GM12878 (cell line): ENCODE measurements around the gene DERL3. TPM values are rescaled to one million over a fixed set of nuclear protein-coding genes. Genes with fewer than 3 reads are reported as not detected.
A peak's percentile ranks its signal among the peaks of the same experiment; 100 is the strongest.

Experiments used
- CBFB ChIP-seq: IDR thresholded peaks from 2 replicates; pipeline ENCODE4 v1.6.1; 2016; ENCODE audit warnings: antibody characterized with exemption, low read depth
- ETV6 ChIP-seq, 2 experiments: fragments of 450-650 bp in 1 of 2; IDR thresholded peaks in 1 of 2; conservative IDR thresholded peaks in 1 of 2; 2 replicates each; pipeline ENCODE4 v1.6.1; 2014; ENCODE audit warnings: antibody characterized with exemption in 1 of 2, borderline replicate concordance in 1 of 2, low read depth in 1 of 2, mild to moderate bottlenecking in 1 of 2, moderate library complexity in 1 of 2
- HDAC2 ChIP-seq: fragments of 200-600 bp; sonication (generic); IDR thresholded peaks from 2 replicates; pipeline ENCODE4 v1.6.1; 2017
- IRF4 ChIP-seq: IDR thresholded peaks from 2 replicates; pipeline ENCODE4 v1.6.1; 2011; ENCODE audit warnings: low read depth, low read length
- KLF5 ChIP-seq: fragments of 450-650 bp; IDR thresholded peaks from 2 replicates; pipeline ENCODE4 v1.6.1; 2014; ENCODE audit warnings: mild to moderate bottlenecking; ENCODE audit not compliant: partially characterized antibody
- LARP7 ChIP-seq: fragments of 450-650 bp; IDR thresholded peaks from 2 replicates; pipeline ENCODE4 v1.6.1; 2017; ENCODE audit warnings: mild to moderate bottlenecking
- NFYB ChIP-seq: IDR thresholded peaks from 2 replicates; pipeline ENCODE4 v1.6.1; 2011; ENCODE audit warnings: low read depth, mild to moderate bottlenecking, low read length, improper control_type of control experiment, moderate library complexity; ENCODE audit not compliant: insufficient read depth
- RCOR1 ChIP-seq: conservative IDR thresholded peaks from 2 replicates; pipeline ENCODE4 v1.6.1; 2012; ENCODE audit warnings: low read depth, low read length, improper control_type of control experiment
- RELA ChIP-seq: fragments of 450-650 bp; IDR thresholded peaks from 2 replicates; pipeline ENCODE4 v1.8.0; 2014; ENCODE audit warnings: borderline replicate concordance; ENCODE audit not compliant: partially characterized antibody
- RELB ChIP-seq: fragments of 450-650 bp; IDR thresholded peaks from 2 replicates; pipeline ENCODE4 v1.6.1; 2017; ENCODE audit warnings: low read depth, mild to moderate bottlenecking, moderate library complexity
- RFX5 ChIP-seq: IDR thresholded peaks from 2 replicates; pipeline ENCODE4 v1.6.1; 2011; ENCODE audit warnings: low read depth, low read length, improper control_type of control experiment
- SREBF2 ChIP-seq: IDR thresholded peaks from 2 replicates; pipeline ENCODE4 v1.6.1; 2012; ENCODE audit warnings: mild to moderate bottlenecking, low read length
- TAF1 ChIP-seq: IDR thresholded peaks from 2 replicates; pipeline ENCODE4 v1.6.1; 2011; ENCODE audit warnings: mild to moderate bottlenecking, low read depth, low read length, borderline replicate concordance
- TCF12 ChIP-seq: IDR thresholded peaks from 2 replicates; pipeline ENCODE4 v1.6.1; 2011; ENCODE audit warnings: low read depth, mild to moderate bottlenecking, low read length
- TCF3 ChIP-seq: IDR thresholded peaks from 2 replicates; pipeline ENCODE4 v1.6.1; 2012; ENCODE audit warnings: low read depth, mild to moderate bottlenecking, low read length, borderline replicate concordance; ENCODE audit not compliant: insufficient read depth
- ZZZ3 ChIP-seq: IDR thresholded peaks from 2 replicates; pipeline ENCODE4 v1.6.1; 2011; ENCODE audit warnings: low read depth; ENCODE audit not compliant: control insufficient read depth, insufficient read length
- polyA plus RNA-seq, 11 experiments: library from polyadenylated mRNA; depleted of rRNA in 4 of 11; unstranded in 6 of 11; stranded (reverse) in 5 of 11; fragments of >200 nt; fragmentation: Nextera tagmentation in 4 of 11; fragmentation: Illumina TruSeq in 1 of 11; extraction: Ambion mirVana in 4 of 11; extraction: Trizol in 1 of 11; gene quantifications; 1 replicate in 1 of 11; 2 replicates in 10 of 11; pipeline versions ENCODE4 v1.2.1 to v1.2.3, GENCODE V29; 2011 to 2016; ENCODE audit warnings: inconsistent platforms in 2 of 11, missing spikeins in 2 of 11, low read depth in 1 of 11
- total RNA-seq, 4 experiments: library from RNA; depleted of rRNA in 3 of 4; stranded (reverse); fragments of >200 nt in 3 of 4; fragmentation: Illumina TruSeq in 1 of 4; extraction: Trizol in 1 of 4; gene quantifications; 2 replicates each; pipeline versions ENCODE4 v1.2.1 to v1.2.3, GENCODE V29; 2013 to 2021
- TF ChIP-seq, protein P1 (sequence below): fragments of 150-350 bp; IDR thresholded peaks from 2 replicates; pipeline ENCODE4 v1.6.1; 2014; ENCODE audit warnings: mild to moderate bottlenecking, low read depth, low read length
- TF ChIP-seq, protein P2 (sequence below): fragments of 450-650 bp; IDR thresholded peaks from 2 replicates; pipeline ENCODE4 v1.6.1; 2017; ENCODE audit warnings: mild to moderate bottlenecking, low read depth, inconsistent platforms; ENCODE audit not compliant: poor library complexity, severe bottlenecking
- TF ChIP-seq, protein P3 (sequence below): fragments of 450-650 bp; IDR thresholded peaks from 2 replicates; pipeline ENCODE4 v1.6.1; 2017; ENCODE audit warnings: mild to moderate bottlenecking, moderate library complexity

Gene DERL3
- total and polyA plus RNA-seq, 10 of the 15 experiments (the other 5 are each of a cell fraction or from before 2014, with no cell fraction given): 4.1 to 52.4 (median 14.1) TPM

DNA sequence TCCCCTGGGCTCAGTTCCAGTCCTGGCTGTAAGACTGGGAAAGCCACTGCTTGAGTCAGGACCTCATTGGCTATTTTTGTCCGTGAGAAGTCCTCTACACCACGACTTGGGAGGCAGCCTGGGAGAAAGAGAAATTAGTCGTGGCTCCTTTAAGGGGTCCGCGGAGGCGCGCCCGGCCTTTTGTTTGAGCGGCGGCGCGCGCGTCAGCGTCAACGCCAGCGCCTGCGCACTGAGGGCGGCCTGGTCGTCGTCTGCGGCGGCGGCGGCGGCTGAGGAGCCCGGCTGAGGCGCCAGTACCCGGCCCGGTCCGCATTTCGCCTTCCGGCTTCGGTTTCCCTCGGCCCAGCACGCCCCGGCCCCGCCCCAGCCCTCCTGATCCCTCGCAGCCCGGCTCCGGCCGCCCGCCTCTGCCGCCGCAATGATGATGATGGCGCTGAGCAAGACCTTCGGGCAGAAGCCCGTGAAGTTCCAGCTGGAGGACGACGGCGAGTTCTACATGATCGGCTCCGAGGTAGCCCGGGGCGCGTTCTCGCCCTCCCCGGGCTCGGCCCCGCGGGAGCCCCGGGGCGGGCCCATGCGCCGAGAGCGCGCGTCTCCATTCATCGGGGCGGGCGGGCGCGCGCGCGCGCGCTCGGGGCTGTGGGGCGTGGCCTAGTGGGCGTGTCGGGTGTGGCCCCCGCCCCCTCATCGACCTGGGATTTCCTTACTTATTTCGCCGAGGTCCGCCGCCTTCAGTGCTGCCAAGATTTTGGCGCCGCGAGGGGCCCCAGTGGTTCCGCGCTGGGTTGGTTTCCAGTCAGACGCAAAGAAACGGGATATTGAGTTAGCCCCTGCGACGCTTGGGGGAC is 51.8 kb downstream of the DERL3 start, which contains the start of gene SMARCB1 (continued):
- peak; percentile 18 for TF ChIP-seq RELA
- no peak for TF ChIP-seq RCOR1
- TF ChIP-seq TCF12: no peak
- no peak for TF ChIP-seq HDAC2
- peak; percentile 97 for TF ChIP-seq KLF5
- TF ChIP-seq, protein P1, sequence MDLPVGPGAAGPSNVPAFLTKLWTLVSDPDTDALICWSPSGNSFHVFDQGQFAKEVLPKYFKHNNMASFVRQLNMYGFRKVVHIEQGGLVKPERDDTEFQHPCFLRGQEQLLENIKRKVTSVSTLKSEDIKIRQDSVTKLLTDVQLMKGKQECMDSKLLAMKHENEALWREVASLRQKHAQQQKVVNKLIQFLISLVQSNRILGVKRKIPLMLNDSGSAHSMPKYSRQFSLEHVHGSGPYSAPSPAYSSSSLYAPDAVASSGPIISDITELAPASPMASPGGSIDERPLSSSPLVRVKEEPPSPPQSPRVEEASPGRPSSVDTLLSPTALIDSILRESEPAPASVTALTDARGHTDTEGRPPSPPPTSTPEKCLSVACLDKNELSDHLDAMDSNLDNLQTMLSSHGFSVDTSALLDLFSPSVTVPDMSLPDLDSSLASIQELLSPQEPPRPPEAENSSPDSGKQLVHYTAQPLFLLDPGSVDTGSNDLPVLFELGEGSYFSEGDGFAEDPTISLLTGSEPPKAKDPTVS: no peak
- no peak for TF ChIP-seq IRF4
- no peak for TF ChIP-seq RFX5
- no peak for TF ChIP-seq ZZZ3
- no peak for TF ChIP-seq ETV6 (conservative IDR thresholded peaks at IDR 0.05 in 1 of 2, IDR thresholded peaks at IDR 0.05 in 1 of 2; ENCODE audit: borderline replicate concordance in 1 of 2, low read depth in 1 of 2)
- no peak for TF ChIP-seq NFYB
- TF ChIP-seq RELB: no peak; the same call in none of the 2 replicates
- TF ChIP-seq, protein P2, sequence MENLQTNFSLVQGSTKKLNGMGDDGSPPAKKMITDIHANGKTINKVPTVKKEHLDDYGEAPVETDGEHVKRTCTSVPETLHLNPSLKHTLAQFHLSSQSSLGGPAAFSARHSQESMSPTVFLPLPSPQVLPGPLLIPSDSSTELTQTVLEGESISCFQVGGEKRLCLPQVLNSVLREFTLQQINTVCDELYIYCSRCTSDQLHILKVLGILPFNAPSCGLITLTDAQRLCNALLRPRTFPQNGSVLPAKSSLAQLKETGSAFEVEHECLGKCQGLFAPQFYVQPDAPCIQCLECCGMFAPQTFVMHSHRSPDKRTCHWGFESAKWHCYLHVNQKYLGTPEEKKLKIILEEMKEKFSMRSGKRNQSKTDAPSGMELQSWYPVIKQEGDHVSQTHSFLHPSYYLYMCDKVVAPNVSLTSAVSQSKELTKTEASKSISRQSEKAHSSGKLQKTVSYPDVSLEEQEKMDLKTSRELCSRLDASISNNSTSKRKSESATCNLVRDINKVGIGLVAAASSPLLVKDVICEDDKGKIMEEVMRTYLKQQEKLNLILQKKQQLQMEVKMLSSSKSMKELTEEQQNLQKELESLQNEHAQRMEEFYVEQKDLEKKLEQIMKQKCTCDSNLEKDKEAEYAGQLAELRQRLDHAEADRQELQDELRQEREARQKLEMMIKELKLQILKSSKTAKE: no peak
- no peak for TF ChIP-seq SREBF2
- no peak for TF ChIP-seq CBFB
- TF ChIP-seq TAF1: peak; percentile 40; the same call in 1 of the 2 replicates
- 0 out of 2 replicates have a peak, but pooled peaks have one; percentile 33 for TF ChIP-seq TCF3
- TF ChIP-seq, protein P3, sequence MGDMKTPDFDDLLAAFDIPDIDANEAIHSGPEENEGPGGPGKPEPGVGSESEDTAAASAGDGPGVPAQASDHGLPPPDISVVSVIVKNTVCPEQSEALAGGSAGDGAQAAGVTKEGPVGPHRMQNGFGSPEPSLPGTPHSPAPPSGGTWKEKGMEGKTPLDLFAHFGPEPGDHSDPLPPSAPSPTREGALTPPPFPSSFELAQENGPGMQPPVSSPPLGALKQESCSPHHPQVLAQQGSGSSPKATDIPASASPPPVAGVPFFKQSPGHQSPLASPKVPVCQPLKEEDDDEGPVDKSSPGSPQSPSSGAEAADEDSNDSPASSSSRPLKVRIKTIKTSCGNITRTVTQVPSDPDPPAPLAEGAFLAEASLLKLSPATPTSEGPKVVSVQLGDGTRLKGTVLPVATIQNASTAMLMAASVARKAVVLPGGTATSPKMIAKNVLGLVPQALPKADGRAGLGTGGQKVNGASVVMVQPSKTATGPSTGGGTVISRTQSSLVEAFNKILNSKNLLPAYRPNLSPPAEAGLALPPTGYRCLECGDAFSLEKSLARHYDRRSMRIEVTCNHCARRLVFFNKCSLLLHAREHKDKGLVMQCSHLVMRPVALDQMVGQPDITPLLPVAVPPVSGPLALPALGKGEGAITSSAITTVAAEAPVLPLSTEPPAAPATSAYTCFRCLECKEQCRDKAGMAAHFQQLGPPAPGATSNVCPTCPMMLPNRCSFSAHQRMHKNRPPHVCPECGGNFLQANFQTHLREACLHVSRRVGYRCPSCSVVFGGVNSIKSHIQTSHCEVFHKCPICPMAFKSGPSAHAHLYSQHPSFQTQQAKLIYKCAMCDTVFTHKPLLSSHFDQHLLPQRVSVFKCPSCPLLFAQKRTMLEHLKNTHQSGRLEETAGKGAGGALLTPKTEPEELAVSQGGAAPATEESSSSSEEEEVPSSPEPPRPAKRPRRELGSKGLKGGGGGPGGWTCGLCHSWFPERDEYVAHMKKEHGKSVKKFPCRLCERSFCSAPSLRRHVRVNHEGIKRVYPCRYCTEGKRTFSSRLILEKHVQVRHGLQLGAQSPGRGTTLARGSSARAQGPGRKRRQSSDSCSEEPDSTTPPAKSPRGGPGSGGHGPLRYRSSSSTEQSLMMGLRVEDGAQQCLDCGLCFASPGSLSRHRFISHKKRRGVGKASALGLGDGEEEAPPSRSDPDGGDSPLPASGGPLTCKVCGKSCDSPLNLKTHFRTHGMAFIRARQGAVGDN: peak; percentile 57
- peak; percentile 96 for TF ChIP-seq LARP7
